Measurements from ENCODE around the gene LRRK1.

DNA sequence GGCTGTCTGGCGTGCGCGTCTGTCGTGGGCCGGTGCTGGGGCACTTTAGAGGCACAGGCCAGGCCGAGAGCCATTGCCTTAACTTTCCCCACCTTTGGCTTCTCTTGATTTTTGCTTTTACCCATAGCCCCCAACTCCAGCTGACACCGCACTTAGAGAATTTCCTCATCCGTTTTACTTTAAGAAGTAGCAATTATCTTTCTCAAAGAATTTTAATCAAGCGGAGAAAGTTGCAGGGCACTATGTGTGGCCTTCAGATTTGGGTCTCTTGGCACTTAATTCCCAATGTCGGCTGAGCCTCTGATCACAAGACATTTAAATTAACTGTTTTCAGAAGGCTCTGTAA lies 38.3 kb upstream of the LRRK1 start:
- TF ChIP-seq CTCF (IDR thresholded peaks at IDR 0.05) (no peak), POLR2AphosphoS5 (IDR thresholded peaks at IDR 0.05) (no peak)

Data from transverse colon (tissue), 4 donors.